Esophagus squamous epithelium (tissue), 4 donors: Measurements from ENCODE around the gene C16orf74.

Experiments used
- CTCF ChIP-seq, 6 experiments: fragments of 450-650 bp in 4 of 6; fragments of 200-600 bp in 2 of 6; sonication (generic) in 2 of 6; IDR thresholded peaks; one replicate each; pipeline ENCODE4 v1.5.1; 2016 to 2019; ENCODE audit warnings: antibody characterized with exemption in 6 of 6, mild to moderate bottlenecking in 4 of 6, moderate library complexity in 4 of 6
- POLR2A ChIP-seq, 4 donors: fragments of 450-650 bp; IDR thresholded peaks; one replicate each; pipeline ENCODE4 v1.6.1; 2017; ENCODE audit warnings: antibody characterized with exemption in 4 of 4, mild to moderate bottlenecking in 4 of 4, moderate library complexity in 3 of 4

- TF ChIP-seq CTCF (IDR thresholded peaks at IDR 0.05) (no peak), POLR2A (IDR thresholded peaks at IDR 0.05) (no peak)
Observed at GRCh38 chr16:85753559-85753958, 2.7 kb upstream of the C16orf74 start.
